Measurements from ENCODE around the gene IL5RA. TPM values are rescaled to one million over a fixed set of nuclear protein-coding genes. Genes with fewer than 3 reads are reported as not detected.

Gene IL5RA
- polyA plus RNA-seq, 1 experiment = not detected

GRCh38 chr3:3097958-3098357 lies 12.2 kb downstream of the IL5RA start:
- POLR2A ChIA-PET = no interaction called here
- TF ChIP-seq CTCF (IDR thresholded peaks at IDR 0.05; ENCODE audit: insufficient read depth, low read depth, low read length) = no peak
- H3K27me3 ChIP-seq (ENCODE audit: control insufficient read depth, insufficient read depth, low read length) = no peaks in the 10 kb centered on the region
- H3K36me3 ChIP-seq (ENCODE audit: control insufficient read depth, insufficient read depth, low read length) = no peaks in the 10 kb centered on the region
- no peak overlapping the region for H3K4me3 ChIP-seq (ENCODE audit: low read depth, low read length)
- CTCF ChIA-PET = no interaction called here
- no peak for DNase-seq (ENCODE audit: low read depth)

GRCh38 chr3:3089017-3089416 lies 21.2 kb downstream of the IL5RA start:
- TF ChIP-seq CTCF (IDR thresholded peaks at IDR 0.05; ENCODE audit: insufficient read depth, low read depth, low read length) = no peak
- ChIA-PET POLR2A (no interaction called here), CTCF (no interaction called here)
- H3K36me3 ChIP-seq (ENCODE audit: control insufficient read depth, insufficient read depth, low read length) = no peaks in the 10 kb centered on the region
- no peaks in the 10 kb centered on the region for H3K27me3 ChIP-seq (ENCODE audit: control insufficient read depth, insufficient read depth, low read length)
- no peak for DNase-seq (ENCODE audit: low read depth)
- no peak overlapping the region for H3K4me3 ChIP-seq (ENCODE audit: low read depth, low read length)

GRCh38 chr3:3087716-3088465 lies 22.3 kb downstream of the IL5RA start:
- H3K27me3 ChIP-seq (ENCODE audit: control insufficient read depth, insufficient read depth, low read length) = no peaks in the 10 kb centered on the region
- no peaks in the 10 kb centered on the region for H3K36me3 ChIP-seq (ENCODE audit: control insufficient read depth, insufficient read depth, low read length)
- no peak overlapping the region for H3K4me3 ChIP-seq (ENCODE audit: low read depth, low read length)
- POLR2A ChIA-PET = no interaction called here
- DNase-seq (ENCODE audit: low read depth) = no peak
- TF ChIP-seq CTCF (IDR thresholded peaks at IDR 0.05; ENCODE audit: insufficient read depth, low read depth, low read length) = no peak
- CTCF ChIA-PET = no interaction called here

GRCh38 chr3:3087279-3087678 lies 22.9 kb downstream of the IL5RA start:
- ChIA-PET POLR2A (no interaction called here), CTCF (no interaction called here)
- no peaks in the 10 kb centered on the region for H3K27me3 ChIP-seq (ENCODE audit: control insufficient read depth, insufficient read depth, low read length)
- DNase-seq (ENCODE audit: low read depth) = no peak
- H3K36me3 ChIP-seq (ENCODE audit: control insufficient read depth, insufficient read depth, low read length) = no peaks in the 10 kb centered on the region
- H3K4me3 ChIP-seq (ENCODE audit: low read depth, low read length) = no peak overlapping the region
- no peak for TF ChIP-seq CTCF (IDR thresholded peaks at IDR 0.05; ENCODE audit: insufficient read depth, low read depth, low read length)

GRCh38 chr3:3086239-3086638 lies 23.9 kb downstream of the IL5RA start:
- Histone ChIP-seq H3K4me3 (ENCODE audit: low read depth, low read length) (no peak overlapping the region), H3K36me3 (ENCODE audit: control insufficient read depth, insufficient read depth, low read length) (no peaks in the 10 kb centered on the region), H3K27me3 (ENCODE audit: control insufficient read depth, insufficient read depth, low read length) (no peaks in the 10 kb centered on the region)
- POLR2A ChIA-PET = no interaction called here
- no peak for TF ChIP-seq CTCF (IDR thresholded peaks at IDR 0.05; ENCODE audit: insufficient read depth, low read depth, low read length)
- DNase-seq (ENCODE audit: low read depth) = no peak
- CTCF ChIA-PET = no interaction called here

All from BJ (cell line).